Esophagus squamous epithelium (tissue), 5 donors: ENCODE measurements around the gene PCK1. TPM values are rescaled to one million over a fixed set of nuclear protein-coding genes. Genes with fewer than 3 reads are reported as not detected.

Experiments used
- DNase-seq: peaks from one replicate; lab custom pipeline; 2025; lab: John Stamatoyannopoulos, UW
- H3K27ac ChIP-seq, 4 donors: fragments of 200-600 bp; sonication (generic); one replicate each; pipeline ENCODE4 v1.5.1; 2016 to 2019; ENCODE audit warnings: mild to moderate bottlenecking in 1 of 4
- H3K27me3 ChIP-seq, 4 donors: fragments of 200-600 bp; sonication (generic); 1 replicate in 3 of 4; 2 replicates in 1 of 4; pipeline versions ENCODE4 v1.5.1 to v1.6.0; 2017 to 2021; ENCODE audit warnings: antibody characterized with exemption in 1 of 4
- H3K36me3 ChIP-seq, 3 donors: fragments of 200-600 bp; sonication (generic); one replicate each; pipeline ENCODE4 v1.5.1; 2016 to 2019
- H3K4me1 ChIP-seq, 3 donors: fragments of 200-600 bp; sonication (generic); one replicate each; pipeline ENCODE4 v1.5.1; 2017 to 2019
- H3K4me3 ChIP-seq, 4 donors: fragments of 200-600 bp; sonication (generic); 1 replicate in 3 of 4; 2 replicates in 1 of 4; pipeline ENCODE4 v1.5.1; 2016 to 2019; ENCODE audit warnings: mild to moderate bottlenecking in 2 of 4, moderate library complexity in 1 of 4
- H3K9me3 ChIP-seq, 3 donors: fragments of 200-600 bp; sonication (generic); one replicate each; pipeline ENCODE4 v1.5.1; 2016 to 2019
- POLR2A ChIP-seq, 4 donors: fragments of 450-650 bp; IDR thresholded peaks; one replicate each; pipeline ENCODE4 v1.6.1; 2017; ENCODE audit warnings: antibody characterized with exemption in 4 of 4, mild to moderate bottlenecking in 4 of 4, moderate library complexity in 3 of 4
- WGBS, 2 donors: methylation state at CpG; one replicate each; pipeline ENCODE4 v1.1.5; 2018; 5-methylcytosine and 5-hydroxymethylcytosine counted together
- intact Hi-C: fragments of 100-400 bp; cut with DNase I; formaldehyde crosslinking; loops from one replicate; pipeline ENCODE4 v1.15.0; 2022
- total RNA-seq, 4 donors: library from RNA; depleted of rRNA; stranded (reverse); fragments of >200 nt; gene quantifications; one replicate each; pipeline ENCODE4 v1.1.0, GENCODE V29; 2016
- TF ChIP-seq, protein P1 (sequence below), 6 experiments: fragments of 450-650 bp in 4 of 6; fragments of 200-600 bp in 2 of 6; sonication (generic) in 2 of 6; IDR thresholded peaks; one replicate each; pipeline ENCODE4 v1.5.1; 2016 to 2019; ENCODE audit warnings: antibody characterized with exemption in 6 of 6, mild to moderate bottlenecking in 4 of 6, moderate library complexity in 4 of 6
- donor health status: DM: yes; HTN: yes; CAD: no.

Gene PCK1
- total RNA-seq, 4 donors from 2014 or later, result 0.38 to 1.4 (median 0.65) TPM

GRCh38 chr20:57582432-57583288 lies 21.8 kb downstream of the PCK1 start:
- intact Hi-C loops, result no loop called here
- Histone ChIP-seq H3K9me3 (peaks cover 0 to 5% (median 4%) of the 10 kb centered on the region in 3 donors), H3K4me1 (peaks cover 4 to 50% (median 14%) of the 10 kb centered on the region in 3 donors), H3K4me3 (peak overlapping the region in 1 of 4 donors; percentile 35), H3K27me3 (peaks cover 0 to 51% (median 0%) of the 10 kb centered on the region in 4 donors), H3K36me3 (no peaks in the 10 kb centered on the region), H3K27ac (peak overlapping the region; percentile 54 to 88 (median 76))
- TF ChIP-seq, protein P1, sequence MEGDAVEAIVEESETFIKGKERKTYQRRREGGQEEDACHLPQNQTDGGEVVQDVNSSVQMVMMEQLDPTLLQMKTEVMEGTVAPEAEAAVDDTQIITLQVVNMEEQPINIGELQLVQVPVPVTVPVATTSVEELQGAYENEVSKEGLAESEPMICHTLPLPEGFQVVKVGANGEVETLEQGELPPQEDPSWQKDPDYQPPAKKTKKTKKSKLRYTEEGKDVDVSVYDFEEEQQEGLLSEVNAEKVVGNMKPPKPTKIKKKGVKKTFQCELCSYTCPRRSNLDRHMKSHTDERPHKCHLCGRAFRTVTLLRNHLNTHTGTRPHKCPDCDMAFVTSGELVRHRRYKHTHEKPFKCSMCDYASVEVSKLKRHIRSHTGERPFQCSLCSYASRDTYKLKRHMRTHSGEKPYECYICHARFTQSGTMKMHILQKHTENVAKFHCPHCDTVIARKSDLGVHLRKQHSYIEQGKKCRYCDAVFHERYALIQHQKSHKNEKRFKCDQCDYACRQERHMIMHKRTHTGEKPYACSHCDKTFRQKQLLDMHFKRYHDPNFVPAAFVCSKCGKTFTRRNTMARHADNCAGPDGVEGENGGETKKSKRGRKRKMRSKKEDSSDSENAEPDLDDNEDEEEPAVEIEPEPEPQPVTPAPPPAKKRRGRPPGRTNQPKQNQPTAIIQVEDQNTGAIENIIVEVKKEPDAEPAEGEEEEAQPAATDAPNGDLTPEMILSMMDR (IDR thresholded peaks at IDR 0.05), result peak in 4 of 6 experiments; percentile 6 to 23 (median 20)
- no peak for TF ChIP-seq POLR2A (IDR thresholded peaks at IDR 0.05)
- no peak for DNase-seq
- WGBS, 2 donors, result 37 to 51% methylated on average over 15 to 20 of the region's 21 CpGs

GRCh38 chr20:57583289-57584257 lies 22.7 kb downstream of the PCK1 start:
- TF ChIP-seq POLR2A (IDR thresholded peaks at IDR 0.05), result no peak
- TF ChIP-seq, protein P1 (IDR thresholded peaks at IDR 0.05), result no peak
- Histone ChIP-seq H3K4me3 (no peak overlapping the region), H3K4me1 (peaks cover 4 to 50% (median 14%) of the 10 kb centered on the region in 3 donors), H3K27ac (peak overlapping the region; percentile 3 to 88 (median 62)), H3K36me3 (no peaks in the 10 kb centered on the region), H3K9me3 (peaks cover 0 to 8% (median 7%) of the 10 kb centered on the region in 3 donors), H3K27me3 (peaks cover 0 to 41% (median 0%) of the 10 kb centered on the region in 4 donors)
- WGBS, 2 donors, result 85 to 90% methylated on average over 15 to 18 of the region's 18 CpGs
- no peak for DNase-seq
- intact Hi-C loops, result no loop called here

GRCh38 chr20:57584768-57585461 lies 24.0 kb downstream of the PCK1 start:
- Histone ChIP-seq H3K27me3 (peaks cover 0 to 28% (median 0%) of the 10 kb centered on the region in 4 donors), H3K4me1 (peaks cover 4 to 47% (median 14%) of the 10 kb centered on the region in 3 donors), H3K4me3 (no peak overlapping the region), H3K27ac (no peak overlapping the region), H3K9me3 (peaks cover 0 to 8% (median 7%) of the 10 kb centered on the region in 3 donors), H3K36me3 (no peaks in the 10 kb centered on the region)
- DNase-seq, result no peak
- intact Hi-C loops, result no loop called here
- TF ChIP-seq, protein P1 (IDR thresholded peaks at IDR 0.05), result no peak
- TF ChIP-seq POLR2A (IDR thresholded peaks at IDR 0.05), result no peak
- WGBS, 2 donors, result 63 to 65% methylated on average over 8 of the region's 8 CpGs

DNA sequence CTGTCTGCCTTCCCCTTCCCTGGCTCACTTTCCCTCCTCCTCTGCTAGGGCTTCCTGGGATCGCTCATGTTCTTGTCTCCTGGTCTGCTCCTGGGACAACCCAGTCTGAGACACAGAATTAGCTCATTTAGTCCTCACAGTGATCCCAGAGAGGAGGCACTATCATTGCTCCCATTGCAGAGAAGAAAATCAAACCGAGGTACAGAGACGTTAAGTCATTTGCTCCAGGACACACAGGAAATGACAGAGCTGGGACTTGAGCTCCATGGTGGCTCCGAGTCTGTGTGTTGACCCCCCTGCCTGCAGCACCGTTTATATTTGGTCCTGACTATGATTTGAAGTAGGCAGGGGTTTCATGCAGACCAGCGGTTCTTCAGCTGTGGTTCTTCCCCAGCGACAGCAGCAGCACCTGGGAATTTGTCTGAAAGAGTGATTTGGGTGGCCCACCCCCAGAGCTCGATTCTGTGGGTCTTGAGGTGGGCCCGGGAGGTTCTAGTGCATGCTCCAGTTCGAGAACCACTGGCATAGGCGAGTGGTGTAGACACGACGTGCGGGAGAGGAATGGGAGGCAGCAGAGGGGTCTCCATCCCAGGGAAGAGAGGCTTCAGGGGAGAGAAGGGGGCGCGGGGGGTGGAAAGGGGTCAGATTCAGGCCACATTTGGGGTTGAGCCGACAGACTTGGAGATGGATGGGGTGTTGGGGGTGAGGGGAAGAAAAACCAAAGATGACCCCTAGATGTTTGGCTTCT lies 24.7 kb downstream of the PCK1 start:
- Histone ChIP-seq H3K36me3 (no peaks in the 10 kb centered on the region), H3K4me3 (no peak overlapping the region), H3K27me3 (peaks cover 0 to 21% (median 0%) of the 10 kb centered on the region in 4 donors), H3K9me3 (peaks cover 0 to 8% (median 7%) of the 10 kb centered on the region in 3 donors), H3K27ac (no peak overlapping the region), H3K4me1 (peaks cover 4 to 41% (median 14%) of the 10 kb centered on the region in 3 donors)
- TF ChIP-seq POLR2A (IDR thresholded peaks at IDR 0.05), result no peak
- TF ChIP-seq, protein P1 (IDR thresholded peaks at IDR 0.05), result no peak
- intact Hi-C loops, result no loop called here
- WGBS, 2 donors, result 78 to 81% methylated on average over 11 to 12 of the region's 17 CpGs
- DNase-seq, result no peak
